ENCODE results near the gene TCERG1.

GRCh38 chr5:146410272-146410671 is 36.9 kb upstream of the TCERG1 start:
- TF ChIP-seq, protein P1, sequence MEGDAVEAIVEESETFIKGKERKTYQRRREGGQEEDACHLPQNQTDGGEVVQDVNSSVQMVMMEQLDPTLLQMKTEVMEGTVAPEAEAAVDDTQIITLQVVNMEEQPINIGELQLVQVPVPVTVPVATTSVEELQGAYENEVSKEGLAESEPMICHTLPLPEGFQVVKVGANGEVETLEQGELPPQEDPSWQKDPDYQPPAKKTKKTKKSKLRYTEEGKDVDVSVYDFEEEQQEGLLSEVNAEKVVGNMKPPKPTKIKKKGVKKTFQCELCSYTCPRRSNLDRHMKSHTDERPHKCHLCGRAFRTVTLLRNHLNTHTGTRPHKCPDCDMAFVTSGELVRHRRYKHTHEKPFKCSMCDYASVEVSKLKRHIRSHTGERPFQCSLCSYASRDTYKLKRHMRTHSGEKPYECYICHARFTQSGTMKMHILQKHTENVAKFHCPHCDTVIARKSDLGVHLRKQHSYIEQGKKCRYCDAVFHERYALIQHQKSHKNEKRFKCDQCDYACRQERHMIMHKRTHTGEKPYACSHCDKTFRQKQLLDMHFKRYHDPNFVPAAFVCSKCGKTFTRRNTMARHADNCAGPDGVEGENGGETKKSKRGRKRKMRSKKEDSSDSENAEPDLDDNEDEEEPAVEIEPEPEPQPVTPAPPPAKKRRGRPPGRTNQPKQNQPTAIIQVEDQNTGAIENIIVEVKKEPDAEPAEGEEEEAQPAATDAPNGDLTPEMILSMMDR (IDR thresholded peaks at IDR 0.05), result no peak
- TF ChIP-seq EZH2 (IDR thresholded peaks at IDR 0.05; ENCODE audit: borderline replicate concordance, insufficient read depth, low read depth, low read length, poor library complexity, severe bottlenecking), result no peak
